Fibroblast of lung (primary cell): Measurements from ENCODE around the gene ZNF385D.

Experiments used
- CTCF ChIP-seq, 2 donors: IDR thresholded peaks in 1 of 2; conservative IDR thresholded peaks in 1 of 2; 1 replicate in 1 of 2; 2 replicates in 1 of 2; pipeline ENCODE4 v1.5.1; 2011 to 2012; ENCODE audit warnings: low read length in 2 of 2, control low read depth in 1 of 2, inconsistent platforms in 1 of 2, low read depth in 1 of 2, mild to moderate bottlenecking in 1 of 2
- EZH2 ChIP-seq: IDR thresholded peaks from 2 replicates; pipeline ENCODE4 v1.5.1; 2012; ENCODE audit warnings: low read length, control low read depth, mild to moderate bottlenecking; ENCODE audit errors: missing control alignments

DNA sequence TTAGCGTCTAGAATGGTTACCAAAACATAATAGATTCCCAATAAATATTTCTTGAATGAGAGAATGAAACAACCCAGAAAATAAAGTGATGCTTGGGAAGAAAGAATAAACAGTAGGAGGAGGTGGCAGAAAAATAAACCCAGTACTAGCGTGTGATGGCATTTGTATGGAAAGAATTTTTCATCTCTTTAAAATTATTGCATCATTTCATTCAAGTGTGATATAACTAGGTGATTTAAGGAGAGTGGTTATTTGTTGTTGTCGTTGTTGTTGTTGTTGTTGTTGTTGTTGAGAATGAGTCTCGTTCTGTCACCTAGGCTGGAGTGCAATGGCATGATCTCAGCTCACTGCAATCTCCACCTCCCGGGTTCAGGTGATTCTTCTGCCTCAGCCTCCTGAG lies 293.9 kb downstream of the ZNF385D start:
- TF ChIP-seq CTCF (conservative IDR thresholded peaks at IDR 0.05 in 1 of 2, IDR thresholded peaks at IDR 0.05 in 1 of 2; ENCODE audit: low read depth in 1 of 2, low read length in 2 of 2) (no peak), EZH2 (no peak)
